Medulla oblongata (tissue), 1 donor: ENCODE results near the gene GAD1.

Source experiments
- DNase-seq: peaks from one replicate; pipeline ENCODE4 v3.0.0-alpha.2; 2015; ENCODE audit errors: extremely low spot score

GAD1 gene

DNA sequence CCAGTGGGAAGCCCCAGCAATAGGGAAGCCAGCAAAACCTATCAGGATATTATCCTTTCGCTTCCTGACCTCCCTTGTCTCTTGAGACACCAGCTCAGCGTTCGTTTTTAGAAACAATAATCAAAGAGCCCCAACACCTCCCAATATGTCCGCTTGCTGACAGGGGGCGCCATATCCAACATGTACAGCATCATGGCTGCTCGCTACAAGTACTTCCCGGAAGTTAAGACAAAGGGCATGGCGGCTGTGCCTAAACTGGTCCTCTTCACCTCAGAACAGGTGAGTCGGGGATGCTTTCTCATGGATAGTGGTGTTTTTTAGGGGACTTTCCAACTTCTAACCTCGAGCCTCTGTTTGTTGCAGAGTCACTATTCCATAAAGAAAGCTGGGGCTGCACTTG, 28.7 kb downstream of the GAD1 start:
- DNase-seq: no peak

DNA sequence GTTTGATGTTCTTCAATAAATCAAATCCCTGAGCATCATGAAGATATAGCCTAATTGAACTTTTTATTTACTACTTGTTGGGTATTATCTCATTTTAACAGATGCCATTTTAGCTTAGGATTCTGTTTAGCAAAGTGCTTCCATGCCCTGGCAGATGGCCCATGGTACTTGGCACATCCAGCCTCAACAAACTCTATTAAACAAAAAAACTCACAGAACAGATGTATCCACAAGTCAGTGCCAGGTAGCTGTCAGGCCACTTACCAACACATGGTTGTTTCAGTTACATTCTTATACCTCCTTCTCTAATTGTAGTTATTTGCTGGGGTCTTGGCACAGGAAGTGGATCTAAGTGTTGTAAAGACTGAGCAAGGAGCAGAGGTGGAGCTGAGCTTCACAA, 29.6 kb downstream of the GAD1 start:
- DNase-seq: no peak

DNA sequence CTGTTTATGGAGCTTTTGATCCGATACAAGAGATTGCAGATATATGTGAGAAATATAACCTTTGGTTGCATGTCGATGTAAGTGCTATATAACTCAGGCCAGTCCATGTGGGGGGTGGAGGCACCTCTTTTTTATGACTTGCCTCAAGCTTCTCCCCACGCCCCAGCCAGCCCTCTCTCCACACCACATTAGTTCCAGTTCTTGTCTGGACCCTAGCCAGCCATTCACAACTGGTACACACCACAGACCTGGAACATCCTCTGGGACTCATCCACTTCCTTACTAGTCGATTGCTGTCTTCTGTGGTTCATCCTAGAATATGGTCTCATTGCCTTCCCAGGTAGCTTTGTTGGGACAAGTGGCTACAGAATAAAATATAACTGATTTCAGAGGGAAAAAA, 31.0 kb downstream of the GAD1 start:
- no peak for DNase-seq

DNA sequence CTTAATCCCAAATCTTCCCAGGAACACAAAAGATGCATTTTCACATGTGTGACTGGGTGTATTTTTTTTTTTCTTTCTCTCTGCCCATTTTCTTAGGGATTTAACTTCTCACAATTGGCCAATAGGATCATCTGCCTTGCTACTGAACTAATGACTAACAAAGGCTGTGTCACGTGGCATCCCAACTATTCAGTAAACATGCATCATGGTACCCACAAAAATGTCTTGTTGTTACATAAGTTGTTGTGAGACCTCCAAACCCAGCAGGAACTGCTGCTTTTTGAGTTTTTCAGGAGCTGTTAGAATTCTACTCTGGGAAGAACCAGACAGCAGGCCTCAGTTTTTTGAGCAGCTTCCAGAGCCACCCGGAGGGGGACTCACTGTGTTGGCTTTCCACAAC, 31.9 kb downstream of the GAD1 start:
- DNase-seq: no peak

DNA sequence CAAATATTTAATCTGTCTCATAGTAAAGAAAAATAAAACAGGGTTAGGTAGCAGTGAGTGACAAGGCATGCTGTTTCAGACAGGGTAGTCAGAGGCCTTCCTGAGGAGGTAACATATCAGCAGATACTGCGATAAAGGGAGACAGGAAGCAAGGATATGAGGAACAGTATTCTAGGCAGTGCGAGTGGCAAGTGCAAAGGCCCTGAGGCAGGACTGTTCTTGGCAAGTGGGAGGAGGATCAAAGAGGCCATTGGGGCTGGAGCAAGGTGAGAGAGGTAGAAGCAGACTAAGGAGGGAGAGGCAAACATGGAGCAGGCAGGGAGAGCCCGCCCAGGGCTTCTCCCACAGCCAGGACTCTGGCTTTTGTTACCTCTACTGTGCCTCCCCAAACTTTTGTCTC, 33.6 kb downstream of the GAD1 start:
- no peak for DNase-seq

DNA sequence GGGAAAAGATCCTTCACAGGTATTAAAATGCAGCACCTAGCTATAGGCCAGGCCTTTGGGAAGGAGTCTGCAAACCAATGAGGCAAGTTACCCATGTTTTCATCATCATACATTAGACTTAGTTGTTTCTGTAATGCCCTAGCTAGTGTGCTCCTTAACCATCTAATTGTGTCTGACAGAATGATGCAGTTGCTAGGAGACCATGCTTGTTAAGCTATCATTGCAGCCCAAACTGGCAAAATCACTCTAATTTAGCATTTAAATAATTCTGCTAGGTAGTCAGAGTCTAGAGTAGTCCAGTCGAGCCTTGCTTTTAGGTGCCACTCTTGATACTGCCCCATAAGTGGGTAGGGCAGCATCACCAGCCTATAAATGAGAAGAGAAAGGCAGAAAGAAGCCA, 34.9 kb downstream of the GAD1 start:
- no peak for DNase-seq

DNA sequence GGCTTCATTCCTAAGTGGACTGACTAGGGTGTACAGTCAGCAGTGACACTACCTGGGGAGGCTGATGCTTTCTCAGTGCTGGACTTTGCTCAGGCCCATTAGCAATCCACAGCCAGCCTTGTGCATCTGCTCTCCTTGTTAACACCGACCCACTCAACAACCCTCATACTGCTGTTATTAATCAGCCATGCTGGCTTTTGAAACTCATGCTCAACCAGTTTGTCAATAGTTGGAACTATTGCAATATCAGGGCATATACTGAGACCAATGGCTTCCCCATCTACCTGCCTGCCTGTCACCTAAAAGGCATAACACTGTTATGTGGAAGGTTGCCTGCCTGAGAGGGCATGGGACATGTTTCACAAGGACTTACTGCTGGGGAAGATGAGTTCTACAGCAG, 39.4 kb downstream of the GAD1 start:
- DNase-seq: no peak

DNA sequence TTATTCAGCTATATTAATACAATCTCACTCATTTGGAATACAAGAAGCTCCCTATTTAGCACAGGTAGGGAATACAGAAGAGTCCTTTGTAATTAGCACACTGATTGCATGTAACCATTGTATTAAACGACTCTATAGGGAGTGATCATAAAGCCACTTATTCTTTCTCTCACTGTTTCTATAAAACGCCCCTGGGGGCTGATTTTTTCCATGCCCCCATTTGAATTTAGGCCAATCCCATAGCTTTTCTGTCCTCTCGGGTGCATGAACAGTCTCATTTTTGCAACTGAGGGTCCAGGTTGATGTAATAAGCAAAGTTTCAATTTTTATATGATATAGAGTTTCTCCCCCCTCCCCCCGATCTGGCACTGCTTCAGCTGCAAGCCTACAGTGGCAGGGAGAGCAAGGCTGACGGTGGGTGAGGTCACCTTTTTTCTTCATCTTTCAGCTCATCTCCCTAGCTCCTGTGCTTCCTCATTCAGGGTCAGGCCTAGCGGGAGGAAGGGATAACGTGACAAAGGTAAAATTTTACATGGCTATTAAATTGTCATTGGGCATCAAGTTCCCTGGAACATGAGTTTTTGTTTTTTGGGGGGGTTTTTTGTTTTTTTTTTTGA, 45.7 kb downstream of the GAD1 start:
- DNase-seq: no peak

DNA sequence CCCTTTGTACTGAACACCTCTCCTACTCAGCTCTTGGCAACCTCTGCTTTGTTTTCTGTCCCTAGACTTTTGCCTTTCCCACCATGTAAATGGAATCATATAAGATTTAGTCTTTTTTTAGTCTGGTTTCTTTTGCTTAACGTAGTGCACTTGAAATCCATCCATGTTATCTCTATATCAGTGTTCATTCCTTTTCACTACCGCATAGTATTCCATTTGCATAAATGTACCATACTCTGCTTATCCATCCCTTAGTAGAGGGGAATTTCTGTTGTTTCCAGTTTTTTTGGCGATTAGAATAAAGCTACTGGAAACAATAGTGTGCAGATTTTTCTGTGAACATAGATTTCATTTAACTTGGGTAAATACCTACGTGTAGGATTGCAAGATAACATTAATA, 46.4 kb downstream of the GAD1 start:
- no peak for DNase-seq

DNA sequence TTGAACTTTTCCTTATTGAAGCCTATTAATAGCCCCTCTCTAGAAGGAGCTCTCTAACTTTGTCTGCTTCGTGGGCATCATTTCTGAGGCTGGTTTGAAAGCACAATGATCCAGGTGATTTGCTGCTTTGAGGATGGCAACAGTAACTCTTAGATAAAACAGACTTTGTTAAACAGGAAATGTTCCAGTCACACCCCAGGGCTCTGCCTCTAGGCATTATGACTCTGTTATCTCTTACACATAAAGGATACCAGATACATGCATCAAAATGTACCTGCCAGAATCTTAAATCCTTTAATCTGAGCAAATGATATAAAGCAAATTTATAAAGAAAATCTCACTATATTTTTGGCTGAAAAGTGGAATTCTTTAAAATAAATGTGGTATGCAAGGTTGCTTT, 52.3 kb downstream of the GAD1 start:
- no peak for DNase-seq

DNA sequence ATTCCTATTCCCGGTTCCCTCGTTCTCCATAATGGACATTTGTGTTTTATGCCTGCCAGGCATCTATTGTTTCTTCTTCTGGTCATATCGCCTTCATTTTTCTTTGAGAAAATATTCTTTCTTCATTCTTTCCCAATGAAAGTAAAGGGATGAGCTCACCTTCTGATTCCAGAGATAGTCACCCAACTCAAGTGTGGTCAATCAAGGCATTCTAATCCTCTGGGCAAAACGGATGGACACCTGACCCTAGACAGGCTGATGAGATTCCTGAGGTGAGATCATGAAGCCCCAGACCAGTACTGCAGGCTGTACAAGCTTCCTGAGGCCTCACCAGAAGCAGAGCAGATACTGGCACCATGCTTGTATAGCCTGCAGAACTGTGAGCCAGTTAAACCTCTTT, 52.8 kb downstream of the GAD1 start:
- no peak for DNase-seq

DNA sequence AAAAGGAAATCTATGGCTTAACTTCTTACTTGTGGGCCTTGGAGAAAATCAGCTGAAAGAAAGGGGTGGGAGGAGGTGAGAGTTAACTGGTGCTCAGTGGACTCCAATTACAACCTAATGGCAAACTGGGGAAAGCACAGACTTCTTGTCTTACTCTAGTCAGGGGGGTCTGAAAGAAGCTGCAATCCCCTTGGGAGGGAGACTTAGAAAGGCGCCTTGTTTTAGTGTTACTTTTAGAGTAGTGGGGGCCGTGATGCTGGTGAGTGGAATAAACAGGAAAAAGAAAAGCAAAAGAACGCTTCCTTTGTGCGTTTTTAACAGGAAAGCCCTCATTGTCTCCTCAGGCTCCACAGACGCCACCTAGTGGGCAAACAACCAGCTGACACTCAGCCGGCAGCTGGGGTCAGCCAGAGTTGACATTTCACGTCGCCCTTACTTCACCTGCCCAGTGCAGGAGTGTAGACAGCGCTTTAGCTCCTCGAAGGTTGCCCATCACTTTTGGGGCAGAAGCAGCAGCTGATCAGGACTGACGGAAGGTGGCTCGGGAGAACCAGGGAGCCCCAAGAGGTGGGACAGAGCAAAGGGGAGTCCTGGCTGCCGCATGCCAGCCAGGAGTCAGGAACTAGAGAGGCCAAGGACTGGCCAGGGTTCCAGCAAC, 56.5 kb downstream of the GAD1 start:
- DNase-seq: peak; percentile 82

DNA sequence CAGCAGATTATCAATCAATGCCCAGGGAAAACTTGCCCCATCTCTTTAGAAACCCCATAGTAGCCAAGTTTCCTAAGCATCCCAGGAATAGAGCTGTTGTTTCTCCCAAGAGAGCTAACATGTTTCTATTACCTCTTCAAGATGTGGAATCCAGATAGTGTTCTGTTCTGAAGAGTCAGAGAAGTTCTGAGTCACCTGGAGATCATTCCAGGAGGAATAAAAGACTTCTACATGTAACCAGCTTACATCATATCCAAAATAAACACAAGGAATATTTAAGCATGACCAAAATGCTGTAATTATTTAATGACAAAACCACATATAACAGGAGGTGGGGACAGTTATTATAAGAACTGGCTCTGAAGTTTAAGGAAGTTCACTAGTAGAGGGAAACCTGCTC, 61.4 kb downstream of the GAD1 start:
- DNase-seq: no peak

DNA sequence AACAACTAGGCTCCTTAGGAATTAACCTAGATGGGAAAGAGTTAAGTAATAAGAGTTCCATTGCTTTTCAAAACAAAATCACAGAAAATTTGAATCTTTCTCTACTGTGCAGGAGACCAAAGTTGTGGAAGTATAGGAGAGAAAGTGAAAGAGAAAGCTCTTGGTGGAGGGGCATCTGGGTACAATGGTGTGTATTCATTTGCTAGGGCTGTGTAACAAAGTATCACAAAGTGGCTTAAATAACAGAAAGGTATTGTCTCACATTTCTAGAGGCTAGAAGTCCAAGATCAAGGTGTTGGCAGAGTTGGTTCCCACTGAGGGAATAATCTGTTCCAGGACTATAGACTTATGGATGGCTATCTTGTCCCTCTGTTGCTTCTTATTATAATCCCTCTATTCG, 61.8 kb downstream of the GAD1 start:
- no peak for DNase-seq

DNA sequence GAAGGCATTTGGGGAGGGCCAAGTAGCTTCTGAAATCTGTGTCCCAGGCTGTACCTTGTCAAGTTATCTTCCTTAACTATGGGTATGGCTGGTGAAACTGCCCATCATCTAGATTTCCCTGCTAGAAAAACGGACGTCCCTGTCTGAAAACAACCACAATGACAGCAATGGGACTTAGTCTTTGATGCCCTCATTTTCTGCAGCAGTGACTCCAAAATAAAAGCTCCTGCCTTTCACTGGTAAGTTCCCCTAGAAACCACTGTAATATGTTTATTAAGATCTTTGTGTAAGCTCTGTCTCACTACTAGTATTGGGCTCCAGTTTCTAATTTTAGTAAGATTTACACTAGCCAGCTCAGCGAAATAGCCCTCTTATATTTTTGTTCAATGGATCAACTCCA, 65.2 kb downstream of the GAD1 start:
- DNase-seq: no peak

DNA sequence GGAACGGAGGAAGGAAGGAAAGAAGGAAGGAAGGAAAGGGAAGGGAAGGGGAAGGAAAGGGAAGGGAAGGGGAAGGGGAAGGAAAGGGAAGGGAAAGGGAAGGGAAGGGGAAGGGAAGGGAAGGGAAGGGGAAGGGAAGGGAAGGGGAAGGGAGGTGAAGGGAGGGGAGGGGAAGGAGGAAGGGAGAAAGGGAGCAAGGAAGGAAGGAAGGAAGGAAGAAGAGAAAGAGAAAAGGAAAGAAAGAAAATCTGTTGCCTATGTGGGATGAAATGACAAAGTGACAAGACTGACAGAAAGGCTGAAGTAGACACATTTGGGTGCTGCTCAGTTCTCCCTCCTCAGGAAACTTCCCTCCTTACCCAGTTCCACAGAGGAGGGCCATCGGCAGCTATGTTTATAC, 66.1 kb downstream of the GAD1 start:
- no peak for DNase-seq

DNA sequence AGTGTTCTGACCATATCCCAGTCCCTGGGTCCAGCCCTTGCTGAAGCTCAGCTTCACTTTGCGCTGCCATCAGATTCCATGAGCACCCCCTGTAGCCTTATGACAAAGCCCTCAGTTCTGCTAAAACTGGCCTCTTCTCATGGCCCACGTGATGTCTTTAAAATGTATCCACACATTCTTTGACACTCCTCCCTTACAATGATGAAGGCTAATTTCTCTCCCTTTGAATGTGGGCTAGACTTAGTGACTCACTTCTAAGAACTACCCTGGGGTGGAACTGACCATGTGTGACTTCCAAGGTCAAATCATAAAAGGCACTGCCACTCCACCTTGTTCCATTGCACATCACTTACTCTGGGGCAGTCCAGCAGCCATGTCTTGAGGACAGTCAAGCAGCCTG, 67.0 kb downstream of the GAD1 start:
- DNase-seq: no peak

DNA sequence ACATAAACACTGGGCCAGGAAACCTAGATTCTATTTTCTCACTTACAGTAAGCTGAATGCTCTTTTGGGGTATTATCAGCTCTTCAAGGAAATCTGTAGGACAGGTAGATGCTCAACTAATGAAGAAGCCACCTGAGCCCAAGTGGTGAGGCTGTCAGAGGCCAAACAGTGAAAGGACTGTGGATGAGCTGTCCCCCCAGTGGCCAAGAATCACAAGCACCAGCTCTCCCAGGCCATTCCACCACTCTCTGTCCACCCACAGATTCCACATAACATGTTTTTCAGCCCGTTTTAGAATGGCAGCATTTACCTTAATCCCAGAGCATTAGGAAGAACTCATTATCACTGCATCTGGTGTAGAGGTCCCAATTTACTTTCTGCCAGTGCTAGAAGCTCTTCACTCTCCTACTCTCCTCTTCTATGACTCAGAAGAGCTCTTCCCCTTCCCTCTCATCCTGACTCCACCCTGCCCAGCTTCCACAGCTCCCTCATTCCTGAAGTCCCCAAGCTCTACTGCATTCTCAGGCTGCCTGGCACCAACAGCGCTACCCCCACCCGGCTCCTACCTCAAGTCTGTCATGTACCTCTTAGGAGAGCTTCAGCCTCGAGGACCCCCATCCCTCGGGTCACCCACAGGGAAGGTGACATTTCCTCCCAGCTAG, 68.6 kb downstream of the GAD1 start:
- DNase-seq: no peak

DNA sequence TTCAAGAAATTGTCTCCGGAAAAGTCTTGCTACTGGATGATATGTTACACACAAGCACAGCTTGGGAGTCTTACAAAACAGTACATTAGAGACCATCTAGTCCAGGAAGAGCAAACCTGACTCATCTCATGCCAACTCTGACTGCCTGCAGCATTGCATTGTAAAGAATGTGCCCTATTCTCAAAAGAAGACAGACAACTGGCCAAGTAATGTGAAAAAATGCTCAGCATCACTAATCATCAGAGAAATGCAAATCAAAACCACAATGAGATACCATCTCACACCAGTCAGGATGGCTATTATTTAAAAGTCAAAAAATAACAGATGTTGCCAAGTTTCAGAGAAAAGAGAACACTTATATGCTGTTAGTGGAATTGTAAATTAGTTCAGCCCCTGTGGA, 69.7 kb downstream of the GAD1 start:
- DNase-seq: no peak

DNA sequence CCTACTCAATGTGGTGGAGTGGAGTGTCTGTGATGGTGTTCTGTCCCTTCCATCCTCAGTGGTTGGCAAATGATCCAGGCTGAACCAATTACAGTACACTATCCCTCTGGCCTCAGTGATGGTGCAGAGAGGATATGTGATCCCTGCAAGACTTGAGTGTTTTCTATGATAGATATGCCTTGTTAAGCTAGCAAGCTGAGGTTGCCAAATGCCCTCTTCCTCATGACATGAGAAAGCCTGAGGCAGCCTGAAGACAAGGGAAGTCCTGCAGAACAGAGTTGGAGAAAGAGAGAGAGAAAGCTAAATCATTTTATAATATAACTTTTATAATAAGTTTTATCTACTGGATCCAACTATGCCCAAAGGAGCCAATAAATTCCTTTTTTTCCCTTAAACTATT, 70.8 kb downstream of the GAD1 start:
- DNase-seq: no peak

DNA sequence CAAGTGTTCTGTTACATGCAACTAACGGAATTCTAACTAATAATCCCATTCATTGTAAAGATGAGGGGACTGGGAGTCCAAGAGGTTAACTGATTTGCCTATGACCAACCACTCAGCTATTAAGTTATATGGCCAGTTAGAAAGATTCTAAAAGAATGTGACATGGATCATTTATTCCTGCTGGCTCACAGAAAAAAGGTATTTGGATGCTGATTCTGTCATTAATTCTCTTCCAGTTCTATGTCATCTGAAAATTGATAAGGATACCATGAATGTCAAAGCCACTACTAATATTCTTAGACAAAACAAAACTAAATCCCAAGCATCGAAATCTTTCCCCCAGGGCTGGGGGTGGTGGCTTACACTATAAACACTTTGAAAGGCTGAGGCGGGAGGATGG, 71.2 kb downstream of the GAD1 start:
- no peak for DNase-seq

DNA sequence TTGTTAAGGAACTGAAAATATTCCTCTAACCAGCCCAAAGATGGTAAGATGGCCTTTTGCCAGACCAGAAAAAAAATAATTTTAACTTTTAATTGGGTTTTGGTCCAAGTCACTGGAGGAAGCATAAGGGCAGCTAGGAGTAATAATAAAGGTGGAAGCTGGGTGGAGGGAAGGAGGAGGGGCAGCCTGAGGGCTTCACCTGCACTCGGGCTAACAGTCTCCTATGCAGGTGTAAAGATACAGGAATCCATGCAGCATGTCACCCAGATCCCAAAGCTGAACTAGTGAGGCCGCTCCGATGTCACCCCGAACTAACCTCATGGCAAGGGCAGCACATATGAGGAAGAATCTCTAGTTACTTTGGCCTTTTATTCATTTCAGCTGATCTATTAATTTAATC, 75.2 kb downstream of the GAD1 start:
- DNase-seq: no peak

DNA sequence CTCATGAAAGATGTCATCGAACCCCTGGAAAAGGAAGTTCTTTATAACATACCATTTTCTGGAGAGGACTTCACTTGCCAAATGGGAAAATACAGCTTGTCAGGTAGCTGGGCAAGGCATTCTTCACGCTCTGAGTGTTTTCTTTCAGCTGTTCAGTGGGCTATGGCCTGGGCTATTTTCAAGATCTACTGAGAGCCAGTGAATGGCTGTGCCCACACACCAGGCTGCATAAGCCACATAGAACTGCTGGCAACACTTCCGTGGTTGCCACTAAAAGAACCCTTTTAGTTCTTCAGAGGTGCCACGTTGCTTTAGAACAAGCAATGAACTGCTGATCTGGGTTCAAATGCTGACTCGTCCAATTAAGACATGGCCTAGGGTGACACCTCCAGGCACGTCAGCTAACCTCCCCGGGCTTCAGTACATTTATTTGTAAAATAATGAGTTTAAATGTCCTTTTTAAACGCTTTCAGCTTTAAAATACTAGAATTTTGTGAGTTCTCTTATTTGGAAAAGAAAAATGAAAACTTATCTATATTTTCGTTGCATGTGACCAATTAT, 75.8 kb downstream of the GAD1 start:
- no peak for DNase-seq
